SK-N-SH treated with all-trans-retinoic acid at 6 μM for 48 hours (cell line): Measurements from ENCODE around the gene HDAC4.

Experiments
- GLIS3 ChIP-seq: fragments of 250-450 bp; sonication (Bioruptor Pico); IDR thresholded peaks from 2 replicates; pipeline ENCODE4 v1.5.0; 2020; ENCODE audit warnings: mild to moderate bottlenecking, moderate library complexity
- ZC3H10 ChIP-seq: fragments of 250-450 bp; sonication (Bioruptor Pico); IDR thresholded peaks from 2 replicates; pipeline ENCODE4 v1.5.1; 2021; ENCODE audit warnings: mild to moderate bottlenecking, moderate library complexity
- TF ChIP-seq, protein P1 (sequence below): fragments of 250-450 bp; sonication (Bioruptor Pico); IDR thresholded peaks from 2 replicates; pipeline ENCODE4 v1.8.0; 2021; ENCODE audit warnings: low read depth, mild to moderate bottlenecking, moderate library complexity, borderline replicate concordance
- TF ChIP-seq, protein P2 (sequence below): fragments of 250-450 bp; sonication (Bioruptor Pico); IDR thresholded peaks from 2 replicates; pipeline ENCODE4 v1.5.1; 2021; ENCODE audit warnings: mild to moderate bottlenecking, moderate library complexity

DNA sequence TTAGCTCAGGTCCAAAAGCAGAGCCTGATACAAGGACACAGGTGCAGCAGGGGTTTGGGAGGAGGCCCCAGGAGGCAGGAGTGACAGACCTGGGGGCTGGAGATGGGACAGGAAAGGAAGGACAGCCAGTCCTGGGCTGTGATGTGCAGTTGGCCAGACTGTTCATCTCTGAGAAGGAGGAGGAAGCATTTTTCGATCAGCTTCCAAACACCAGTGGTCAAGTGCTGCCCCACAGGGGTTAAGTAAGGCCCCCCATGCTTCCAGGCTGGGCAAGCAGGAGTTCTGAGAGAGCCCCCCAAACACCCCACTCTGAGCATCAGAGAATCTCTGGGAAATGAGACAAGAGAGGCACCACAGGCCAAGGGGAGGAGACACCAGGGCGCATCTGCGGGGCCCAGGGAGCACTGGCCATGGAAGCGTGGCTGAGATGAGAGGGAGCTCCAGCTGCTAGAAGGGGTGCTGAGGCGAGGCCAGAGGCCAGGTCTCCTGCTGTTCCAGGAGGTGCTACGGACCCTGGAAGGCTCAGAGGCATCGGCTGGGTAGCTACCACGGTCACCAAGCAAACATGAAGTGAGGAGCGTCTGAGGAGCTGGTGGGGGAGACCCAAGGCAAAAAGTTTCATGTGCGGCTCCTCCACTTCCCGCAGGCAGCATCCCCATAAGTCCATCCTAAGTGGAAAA lies 5.6 kb upstream of the HDAC4 start:
- TF ChIP-seq, protein P1, sequence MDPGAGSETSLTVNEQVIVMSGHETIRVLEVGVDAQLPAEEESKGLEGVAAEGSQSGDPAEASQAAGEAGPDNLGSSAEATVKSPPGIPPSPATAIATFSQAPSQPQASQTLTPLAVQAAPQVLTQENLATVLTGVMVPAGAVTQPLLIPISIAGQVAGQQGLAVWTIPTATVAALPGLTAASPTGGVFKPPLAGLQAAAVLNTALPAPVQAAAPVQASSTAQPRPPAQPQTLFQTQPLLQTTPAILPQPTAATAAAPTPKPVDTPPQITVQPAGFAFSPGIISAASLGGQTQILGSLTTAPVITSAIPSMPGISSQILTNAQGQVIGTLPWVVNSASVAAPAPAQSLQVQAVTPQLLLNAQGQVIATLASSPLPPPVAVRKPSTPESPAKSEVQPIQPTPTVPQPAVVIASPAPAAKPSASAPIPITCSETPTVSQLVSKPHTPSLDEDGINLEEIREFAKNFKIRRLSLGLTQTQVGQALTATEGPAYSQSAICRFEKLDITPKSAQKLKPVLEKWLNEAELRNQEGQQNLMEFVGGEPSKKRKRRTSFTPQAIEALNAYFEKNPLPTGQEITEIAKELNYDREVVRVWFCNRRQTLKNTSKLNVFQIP (CRISPR knock-in tag): no peak
- TF ChIP-seq ZC3H10 (CRISPR knock-in tag) (no peak), GLIS3 (no peak)
- TF ChIP-seq, protein P2, sequence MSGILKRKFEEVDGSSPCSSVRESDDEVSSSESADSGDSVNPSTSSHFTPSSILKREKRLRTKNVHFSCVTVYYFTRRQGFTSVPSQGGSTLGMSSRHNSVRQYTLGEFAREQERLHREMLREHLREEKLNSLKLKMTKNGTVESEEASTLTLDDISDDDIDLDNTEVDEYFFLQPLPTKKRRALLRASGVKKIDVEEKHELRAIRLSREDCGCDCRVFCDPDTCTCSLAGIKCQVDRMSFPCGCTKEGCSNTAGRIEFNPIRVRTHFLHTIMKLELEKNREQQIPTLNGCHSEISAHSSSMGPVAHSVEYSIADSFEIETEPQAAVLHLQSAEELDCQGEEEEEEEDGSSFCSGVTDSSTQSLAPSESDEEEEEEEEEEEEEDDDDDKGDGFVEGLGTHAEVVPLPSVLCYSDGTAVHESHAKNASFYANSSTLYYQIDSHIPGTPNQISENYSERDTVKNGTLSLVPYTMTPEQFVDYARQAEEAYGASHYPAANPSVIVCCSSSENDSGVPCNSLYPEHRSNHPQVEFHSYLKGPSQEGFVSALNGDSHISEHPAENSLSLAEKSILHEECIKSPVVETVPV (CRISPR knock-in tag): no peak
